Keratinocyte (primary cell): ENCODE data around the gene UGT1A10.

Experiments
- EZH2 ChIP-seq: IDR thresholded peaks from one replicate; pipeline ENCODE4 v1.6.1; 2012; ENCODE audit warnings: inconsistent platforms, mild to moderate bottlenecking, low read length, moderate library complexity
- TF ChIP-seq, protein P1 (sequence below), 3 experiments: IDR thresholded peaks in 1 of 3; conservative IDR thresholded peaks in 1 of 3; optimal IDR thresholded peaks in 1 of 3; 2 replicates in 2 of 3; 3 replicates in 1 of 3; pipeline versions ENCODE3 to v1.5.1; 2011; ENCODE audit warnings: low read length in 3 of 3, mild to moderate bottlenecking in 3 of 3, moderate library complexity in 2 of 3, control low read depth in 1 of 3, inconsistent platforms in 1 of 3; ENCODE audit not compliant: insufficient read depth in 2 of 3; ENCODE audit errors: extremely low read depth in 1 of 3

DNA sequence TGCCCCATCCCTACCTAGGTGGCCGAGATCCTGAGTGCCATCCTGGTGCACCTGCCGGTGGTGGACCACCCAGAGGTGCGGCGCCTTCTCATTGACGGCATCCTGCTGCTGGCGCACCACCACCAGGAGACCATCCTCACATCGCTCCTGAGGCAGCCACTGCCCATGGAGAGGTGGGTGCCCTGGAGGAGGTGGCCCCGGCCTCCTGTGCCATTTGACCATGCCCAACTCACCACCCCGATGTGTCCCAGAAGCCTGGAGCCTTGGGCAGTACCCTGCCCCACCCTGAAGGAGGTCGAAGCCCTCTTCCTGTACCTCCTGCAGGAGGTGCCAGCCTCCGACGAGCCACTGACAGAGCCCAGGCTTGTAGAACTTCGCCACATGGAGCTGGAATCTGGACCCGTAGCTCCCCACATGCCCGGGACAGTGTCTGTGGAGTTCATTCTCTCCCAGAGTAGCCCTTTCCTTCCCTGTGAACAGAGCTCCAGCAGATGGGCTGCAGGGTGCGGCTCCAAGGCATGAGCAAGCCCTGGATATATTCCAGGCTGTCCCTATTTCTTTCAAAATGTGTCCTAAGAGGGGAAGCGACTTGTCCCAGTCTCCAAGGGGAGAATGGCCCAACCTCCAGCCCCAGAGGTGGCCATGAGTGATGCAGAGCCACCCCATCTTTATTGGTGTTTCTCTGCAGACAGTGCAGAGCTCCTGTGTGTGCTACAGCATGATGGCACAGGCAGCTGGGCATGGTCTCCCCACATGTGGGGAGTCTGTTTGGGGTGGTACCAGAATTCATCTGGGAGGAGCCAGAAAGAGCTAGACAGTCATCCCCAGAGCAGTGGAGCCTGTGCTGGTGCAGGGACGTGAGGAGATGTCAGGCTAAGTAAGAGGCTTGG lies 183.9 kb downstream of the UGT1A10 start:
- TF ChIP-seq, protein P1, sequence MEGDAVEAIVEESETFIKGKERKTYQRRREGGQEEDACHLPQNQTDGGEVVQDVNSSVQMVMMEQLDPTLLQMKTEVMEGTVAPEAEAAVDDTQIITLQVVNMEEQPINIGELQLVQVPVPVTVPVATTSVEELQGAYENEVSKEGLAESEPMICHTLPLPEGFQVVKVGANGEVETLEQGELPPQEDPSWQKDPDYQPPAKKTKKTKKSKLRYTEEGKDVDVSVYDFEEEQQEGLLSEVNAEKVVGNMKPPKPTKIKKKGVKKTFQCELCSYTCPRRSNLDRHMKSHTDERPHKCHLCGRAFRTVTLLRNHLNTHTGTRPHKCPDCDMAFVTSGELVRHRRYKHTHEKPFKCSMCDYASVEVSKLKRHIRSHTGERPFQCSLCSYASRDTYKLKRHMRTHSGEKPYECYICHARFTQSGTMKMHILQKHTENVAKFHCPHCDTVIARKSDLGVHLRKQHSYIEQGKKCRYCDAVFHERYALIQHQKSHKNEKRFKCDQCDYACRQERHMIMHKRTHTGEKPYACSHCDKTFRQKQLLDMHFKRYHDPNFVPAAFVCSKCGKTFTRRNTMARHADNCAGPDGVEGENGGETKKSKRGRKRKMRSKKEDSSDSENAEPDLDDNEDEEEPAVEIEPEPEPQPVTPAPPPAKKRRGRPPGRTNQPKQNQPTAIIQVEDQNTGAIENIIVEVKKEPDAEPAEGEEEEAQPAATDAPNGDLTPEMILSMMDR (optimal IDR thresholded peaks at IDR 0.05 in 1 of 3, IDR thresholded peaks at IDR 0.05 in 1 of 3, conservative IDR thresholded peaks at IDR 0.05 in 1 of 3; ENCODE audit: extremely low read depth in 1 of 3, insufficient read depth in 2 of 3, low read length in 3 of 3), result no peak
- no peak for TF ChIP-seq EZH2
